Measurements from ENCODE around the gene PRRT2. TPM values are rescaled to one million over a fixed set of nuclear protein-coding genes. Genes with fewer than 3 reads are reported as not detected.

The PRRT2 gene
- total RNA-seq, 1 donor = 1.4 TPM

GRCh38 chr16:29810699-29811169, 1.3 kb upstream of the PRRT2 start:
- no peaks in the 10 kb centered on the region for H3K9me3 ChIP-seq (ENCODE audit: low read depth, low read length)
- H3K36me3 ChIP-seq (ENCODE audit: insufficient read depth, low read length) = peaks cover 18% of the 10 kb centered on the region
- peaks cover 54% of the 10 kb centered on the region for H3K4me1 ChIP-seq (ENCODE audit: insufficient read depth, low read length)
- TF ChIP-seq CTCF (IDR thresholded peaks at IDR 0.05; ENCODE audit: extremely low read depth, low read depth, low read length) = no peak
- peak overlapping the region; percentile 76 for H3K4me3 ChIP-seq (ENCODE audit: insufficient read depth, low read length)
- peaks cover 19% of the 10 kb centered on the region for H3K79me2 ChIP-seq (ENCODE audit: insufficient read depth, low read length)
- H3K27ac ChIP-seq (ENCODE audit: low read depth, low read length) = peak overlapping the region; percentile 65
- H2AFZ ChIP-seq (ENCODE audit: low read length) = no peak overlapping the region
- no peak for DNase-seq (ENCODE audit: insufficient read length, low spot score, missing footprints)
- H3K4me2 ChIP-seq (ENCODE audit: insufficient read depth, low read length) = peak overlapping the region; percentile 98
- no peaks in the 10 kb centered on the region for H3K27me3 ChIP-seq (ENCODE audit: insufficient read depth, low read length)
- H4K20me1 ChIP-seq (ENCODE audit: insufficient read depth, low read length) = peaks cover 19% of the 10 kb centered on the region

GRCh38 chr16:29811170-29811895, 660 bp upstream of the PRRT2 start:
- Histone ChIP-seq H3K27ac (ENCODE audit: low read depth, low read length) (peak overlapping the region; percentile 65), H3K9me3 (ENCODE audit: low read depth, low read length) (no peaks in the 10 kb centered on the region), H3K27me3 (ENCODE audit: insufficient read depth, low read length) (no peaks in the 10 kb centered on the region), H3K4me1 (ENCODE audit: insufficient read depth, low read length) (peaks cover 54% of the 10 kb centered on the region), H3K36me3 (ENCODE audit: insufficient read depth, low read length) (peaks cover 18% of the 10 kb centered on the region), H3K79me2 (ENCODE audit: insufficient read depth, low read length) (peaks cover 19% of the 10 kb centered on the region), H2AFZ (ENCODE audit: low read length) (peak overlapping the region; percentile 80), H3K4me2 (ENCODE audit: insufficient read depth, low read length) (peak overlapping the region; percentile 98), H4K20me1 (ENCODE audit: insufficient read depth, low read length) (peaks cover 19% of the 10 kb centered on the region), H3K4me3 (ENCODE audit: insufficient read depth, low read length) (peak overlapping the region; percentile 76)
- TF ChIP-seq CTCF (IDR thresholded peaks at IDR 0.05; ENCODE audit: extremely low read depth, low read depth, low read length) = no peak
- peak; percentile 100 for DNase-seq (ENCODE audit: insufficient read length, low spot score, missing footprints)

- Histone ChIP-seq H3K4me1 (ENCODE audit: insufficient read depth, low read length) (peaks cover 59% of the 10 kb centered on the region), H3K9me3 (ENCODE audit: low read depth, low read length) (no peaks in the 10 kb centered on the region), H3K79me2 (ENCODE audit: insufficient read depth, low read length) (peaks cover 26% of the 10 kb centered on the region), H3K27ac (ENCODE audit: low read depth, low read length) (no peak overlapping the region), H3K4me3 (ENCODE audit: insufficient read depth, low read length) (peak overlapping the region; percentile 76), H3K36me3 (ENCODE audit: insufficient read depth, low read length) (peaks cover 18% of the 10 kb centered on the region), H3K27me3 (ENCODE audit: insufficient read depth, low read length) (no peaks in the 10 kb centered on the region), H3K4me2 (ENCODE audit: insufficient read depth, low read length) (peak overlapping the region; percentile 98), H2AFZ (ENCODE audit: low read length) (no peak overlapping the region), H4K20me1 (ENCODE audit: insufficient read depth, low read length) (peaks cover 19% of the 10 kb centered on the region)
- peak; percentile 63 for DNase-seq (ENCODE audit: insufficient read length, low spot score, missing footprints)
- no peak for TF ChIP-seq CTCF (IDR thresholded peaks at IDR 0.05; ENCODE audit: extremely low read depth, low read depth, low read length)
These were observed 1.0 kb downstream of the PRRT2 start for GRCh38 chr16:29812754-29813643.
